Gastrocnemius medialis (tissue), 4 donors: ENCODE measurements around the gene DIPK1B.

Source experiments
- POLR2A ChIP-seq, 2 donors: fragments of 450-650 bp; IDR thresholded peaks; one replicate each; pipeline ENCODE4 v1.6.1; 2017; ENCODE audit warnings: antibody characterized with exemption in 2 of 2, mild to moderate bottlenecking in 2 of 2, moderate library complexity in 2 of 2
- TF ChIP-seq, protein P1 (sequence below), 5 experiments: fragments of 450-650 bp in 3 of 5; fragments of 200-600 bp in 2 of 5; sonication (generic) in 2 of 5; IDR thresholded peaks in 4 of 5; conservative IDR thresholded peaks in 1 of 5; 1 replicate in 4 of 5; 2 replicates in 1 of 5; pipeline ENCODE4 v1.5.1; 2016 to 2019; ENCODE audit warnings: antibody characterized with exemption in 5 of 5, mild to moderate bottlenecking in 3 of 5, moderate library complexity in 3 of 5

- TF ChIP-seq POLR2A (IDR thresholded peaks at IDR 0.05): no peak
- TF ChIP-seq, protein P1, sequence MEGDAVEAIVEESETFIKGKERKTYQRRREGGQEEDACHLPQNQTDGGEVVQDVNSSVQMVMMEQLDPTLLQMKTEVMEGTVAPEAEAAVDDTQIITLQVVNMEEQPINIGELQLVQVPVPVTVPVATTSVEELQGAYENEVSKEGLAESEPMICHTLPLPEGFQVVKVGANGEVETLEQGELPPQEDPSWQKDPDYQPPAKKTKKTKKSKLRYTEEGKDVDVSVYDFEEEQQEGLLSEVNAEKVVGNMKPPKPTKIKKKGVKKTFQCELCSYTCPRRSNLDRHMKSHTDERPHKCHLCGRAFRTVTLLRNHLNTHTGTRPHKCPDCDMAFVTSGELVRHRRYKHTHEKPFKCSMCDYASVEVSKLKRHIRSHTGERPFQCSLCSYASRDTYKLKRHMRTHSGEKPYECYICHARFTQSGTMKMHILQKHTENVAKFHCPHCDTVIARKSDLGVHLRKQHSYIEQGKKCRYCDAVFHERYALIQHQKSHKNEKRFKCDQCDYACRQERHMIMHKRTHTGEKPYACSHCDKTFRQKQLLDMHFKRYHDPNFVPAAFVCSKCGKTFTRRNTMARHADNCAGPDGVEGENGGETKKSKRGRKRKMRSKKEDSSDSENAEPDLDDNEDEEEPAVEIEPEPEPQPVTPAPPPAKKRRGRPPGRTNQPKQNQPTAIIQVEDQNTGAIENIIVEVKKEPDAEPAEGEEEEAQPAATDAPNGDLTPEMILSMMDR (IDR thresholded peaks at IDR 0.05 in 4 of 5, conservative IDR thresholded peaks at IDR 0.05 in 1 of 5): no peak
Measured at GRCh38 chr9:136764301-136764891, 52.0 kb downstream of the DIPK1B start, which contains the start of gene LCN15.
